ENCODE results near the gene LIPC.

DNA sequence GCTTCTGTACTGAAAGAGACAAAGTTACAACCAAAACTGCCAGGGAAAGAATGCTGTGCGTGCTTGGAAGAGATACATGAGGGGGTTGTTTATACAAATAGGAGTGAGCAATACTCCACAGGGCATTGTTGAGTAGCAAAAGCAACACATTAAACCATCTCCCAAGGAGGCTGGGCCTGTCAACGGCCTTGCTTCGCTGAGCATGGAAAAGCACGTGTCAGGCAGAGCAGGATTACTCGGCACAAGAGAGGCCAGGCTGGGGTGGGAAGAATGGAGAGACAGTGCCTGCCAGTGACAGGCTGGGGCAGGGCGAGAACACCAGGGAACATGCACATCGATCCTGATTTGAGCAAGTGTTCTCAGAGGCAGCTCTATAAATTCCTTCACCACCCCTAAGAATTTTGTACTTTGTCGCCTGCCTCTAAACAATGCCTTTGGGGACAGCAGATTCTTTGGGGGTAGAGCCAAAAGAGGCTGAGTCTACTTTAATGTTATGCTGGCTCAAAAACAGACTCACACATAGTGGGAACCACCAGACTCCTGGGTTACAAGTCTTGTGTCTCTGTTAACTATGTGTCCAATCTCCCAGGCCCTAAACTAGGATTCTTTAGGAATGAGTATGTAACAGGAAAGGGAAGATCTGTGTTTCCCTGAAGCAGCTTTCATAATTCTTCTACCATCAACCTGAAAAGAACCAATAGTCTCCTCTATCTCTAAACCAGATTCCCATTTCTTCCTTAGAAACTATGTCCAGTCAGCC lies 67.2 kb downstream of the LIPC start:
- TF ChIP-seq CTCF (IDR thresholded peaks at IDR 0.05) (no peak), POLR2AphosphoS5 (IDR thresholded peaks at IDR 0.05; ENCODE audit: insufficient read depth in 1 of 2, low read depth in 1 of 2) (peak in 1 of 2 donors; percentile 29), POLR2A (IDR thresholded peaks at IDR 0.05) (no peak)
